SK-N-MC (cell line): ENCODE results near the gene GNPTAB.

Experiments used
- EZH2 ChIP-seq: fragments of 200-600 bp; sonication (generic); IDR thresholded peaks from one replicate; pipeline ENCODE4 v1.6.1; 2017; ENCODE audit warnings: antibody characterized with exemption
- POLR2AphosphoS5 ChIP-seq: IDR thresholded peaks from 2 replicates; pipeline ENCODE4 v1.6.1; 2012; ENCODE audit warnings: mild to moderate bottlenecking, low read depth, low read length, borderline replicate concordance

DNA sequence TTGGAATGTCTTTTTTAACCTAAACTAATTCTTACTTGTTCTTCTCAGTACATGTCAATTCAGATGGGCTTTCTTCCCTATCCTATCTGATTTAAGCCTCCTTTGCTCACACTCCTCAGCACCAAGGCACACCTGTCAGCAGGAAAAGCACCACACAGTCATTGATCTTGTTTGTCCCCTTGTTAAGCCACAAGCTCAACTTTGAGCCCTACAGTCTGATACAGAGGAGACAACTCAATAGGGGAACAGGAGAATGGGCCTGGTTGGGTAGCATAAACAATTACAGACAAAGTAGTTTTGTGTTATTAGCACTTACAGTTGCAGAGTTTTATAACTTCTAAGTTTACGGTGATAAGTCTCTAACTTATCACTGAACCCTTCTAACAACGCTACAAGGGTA lies 62.0 kb downstream of the GNPTAB start:
- TF ChIP-seq POLR2AphosphoS5 (no peak), EZH2 (no peak)
